ENCODE data around the gene DLX2. TPM values are rescaled to one million over a fixed set of nuclear protein-coding genes. Genes with fewer than 3 reads are reported as not detected.

Gene DLX2
- total RNA-seq, 4 donors from 2014 or later, result not detected

GRCh38 chr2:172099472-172100079, 3.1 kb downstream of the DLX2 start:
- DNase-seq (ENCODE audit: extremely low spot score), result no peak
- no peaks in the 10 kb centered on the region for H3K36me3 ChIP-seq
- WGBS, result 4% methylated on average over 13 of the region's 13 CpGs
- peaks cover 56 to 100% (median 100%) of the 10 kb centered on the region in 4 donors for H3K27me3 ChIP-seq
- peak overlapping the region; percentile 40 to 50 (median 43) for H3K4me3 ChIP-seq
- TF ChIP-seq POLR2AphosphoS5 (IDR thresholded peaks at IDR 0.05) (no peak), EP300 (IDR thresholded peaks at IDR 0.05) (no peak)
- H3K27ac ChIP-seq (replicated peaks in 1 of 4), result no peak overlapping the region
- peaks cover 78 to 84% (median 84%) of the 10 kb centered on the region in 4 donors for H3K4me1 ChIP-seq
- no peaks in the 10 kb centered on the region for H3K9me3 ChIP-seq
- intact Hi-C loops (cut with DNase I), result loop anchor here (5.0 to 10.0 kb wide), 3 partner anchors 287 to 505 kb away; no protein-coding TSS in a partner anchor

- H3K4me3 ChIP-seq, result peak overlapping the region; percentile 40 to 50 (median 43)
- TF ChIP-seq, protein P1, sequence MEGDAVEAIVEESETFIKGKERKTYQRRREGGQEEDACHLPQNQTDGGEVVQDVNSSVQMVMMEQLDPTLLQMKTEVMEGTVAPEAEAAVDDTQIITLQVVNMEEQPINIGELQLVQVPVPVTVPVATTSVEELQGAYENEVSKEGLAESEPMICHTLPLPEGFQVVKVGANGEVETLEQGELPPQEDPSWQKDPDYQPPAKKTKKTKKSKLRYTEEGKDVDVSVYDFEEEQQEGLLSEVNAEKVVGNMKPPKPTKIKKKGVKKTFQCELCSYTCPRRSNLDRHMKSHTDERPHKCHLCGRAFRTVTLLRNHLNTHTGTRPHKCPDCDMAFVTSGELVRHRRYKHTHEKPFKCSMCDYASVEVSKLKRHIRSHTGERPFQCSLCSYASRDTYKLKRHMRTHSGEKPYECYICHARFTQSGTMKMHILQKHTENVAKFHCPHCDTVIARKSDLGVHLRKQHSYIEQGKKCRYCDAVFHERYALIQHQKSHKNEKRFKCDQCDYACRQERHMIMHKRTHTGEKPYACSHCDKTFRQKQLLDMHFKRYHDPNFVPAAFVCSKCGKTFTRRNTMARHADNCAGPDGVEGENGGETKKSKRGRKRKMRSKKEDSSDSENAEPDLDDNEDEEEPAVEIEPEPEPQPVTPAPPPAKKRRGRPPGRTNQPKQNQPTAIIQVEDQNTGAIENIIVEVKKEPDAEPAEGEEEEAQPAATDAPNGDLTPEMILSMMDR (IDR thresholded peaks at IDR 0.05), result no peak
- TF ChIP-seq POLR2A (IDR thresholded peaks at IDR 0.05; ENCODE audit: low read depth) (no peak), POLR2AphosphoS5 (IDR thresholded peaks at IDR 0.05) (no peak), EP300 (IDR thresholded peaks at IDR 0.05) (no peak)
- no peaks in the 10 kb centered on the region for H3K9me3 ChIP-seq
- H3K4me1 ChIP-seq, result peaks cover 83 to 91% (median 90%) of the 10 kb centered on the region in 4 donors
- H3K36me3 ChIP-seq, result no peaks in the 10 kb centered on the region
- peak; percentile 87 for DNase-seq (ENCODE audit: extremely low spot score)
- H3K27me3 ChIP-seq, result peaks cover 56 to 100% (median 100%) of the 10 kb centered on the region in 4 donors
- WGBS, result 10% methylated on average over 35 of the region's 61 CpGs
- intact Hi-C loops (cut with DNase I), result no loop called here
- no peak overlapping the region for H3K27ac ChIP-seq (replicated peaks in 1 of 4)
Observed at GRCh38 chr2:172098650-172099471, 3.8 kb downstream of the DLX2 start.

GRCh38 chr2:172098287-172098649, 4.4 kb downstream of the DLX2 start:
- TF ChIP-seq EP300 (IDR thresholded peaks at IDR 0.05) (no peak), POLR2AphosphoS5 (IDR thresholded peaks at IDR 0.05) (no peak), POLR2A (IDR thresholded peaks at IDR 0.05; ENCODE audit: low read depth) (no peak)
- TF ChIP-seq, protein P1 (IDR thresholded peaks at IDR 0.05), result no peak
- 83% methylated on average over 1 of the region's 1 CpG for WGBS
- no peak for DNase-seq (ENCODE audit: extremely low spot score)
- Histone ChIP-seq H3K4me3 (no peak overlapping the region), H3K36me3 (no peaks in the 10 kb centered on the region), H3K27ac (replicated peaks in 1 of 4) (no peak overlapping the region), H3K27me3 (peaks cover 58 to 100% (median 100%) of the 10 kb centered on the region in 4 donors), H3K9me3 (no peaks in the 10 kb centered on the region), H3K4me1 (peaks cover 80 to 89% (median 88%) of the 10 kb centered on the region in 4 donors)
- intact Hi-C loops (cut with DNase I), result no loop called here

GRCh38 chr2:172097557-172098131, 5.1 kb downstream of the DLX2 start:
- H3K4me1 ChIP-seq, result peaks cover 74 to 83% (median 81%) of the 10 kb centered on the region in 4 donors
- H3K36me3 ChIP-seq, result no peaks in the 10 kb centered on the region
- H3K4me3 ChIP-seq, result no peak overlapping the region
- H3K27me3 ChIP-seq, result peaks cover 55 to 100% (median 100%) of the 10 kb centered on the region in 4 donors
- no peaks in the 10 kb centered on the region for H3K9me3 ChIP-seq
- no peak for DNase-seq (ENCODE audit: extremely low spot score)
- no peak for TF ChIP-seq POLR2AphosphoS5 (IDR thresholded peaks at IDR 0.05)
- TF ChIP-seq, protein P1 (IDR thresholded peaks at IDR 0.05), result no peak
- TF ChIP-seq POLR2A (IDR thresholded peaks at IDR 0.05; ENCODE audit: low read depth), result no peak
- TF ChIP-seq EP300 (IDR thresholded peaks at IDR 0.05), result no peak
- intact Hi-C loops (cut with DNase I), result no loop called here
- 38% methylated on average over 7 of the region's 9 CpGs for WGBS
- H3K27ac ChIP-seq (replicated peaks in 1 of 4), result no peak overlapping the region
